ENCODE data around the gene TRMT1. TPM values are rescaled to one million over a fixed set of nuclear protein-coding genes. Genes with fewer than 3 reads are reported as not detected.

Gene TRMT1
- polyA plus RNA-seq, 3 donors: 14.5 to 94.7 (median 14.5) TPM

GRCh38 chr19:13060233-13060963, 56.1 kb downstream of the TRMT1 start:
- intact Hi-C loops (cut with micrococcal nuclease): no loop called here
- no peak overlapping the region for H3K9ac ChIP-seq (ENCODE audit: insufficient read depth, low read length, poor library complexity, severe bottlenecking)
- peak overlapping the region; percentile 94 for H3K4me2 ChIP-seq (replicated peaks; ENCODE audit: extremely low read depth, low read length, poor library complexity, severe bottlenecking)
- H4K20me1 ChIP-seq (ENCODE audit: insufficient read depth, low read length): no peaks in the 10 kb centered on the region
- WGBS (ENCODE audit: insufficient coverage): 65% methylated on average over 7 of the region's 19 CpGs
- peaks cover 13 to 16% of the 10 kb centered on the region in 2 donors for H3K4me1 ChIP-seq (ENCODE audit: control insufficient read depth in 1 of 2, insufficient read depth in 2 of 2, low read length in 2 of 2)
- H3K27me3 Mint-ChIP-seq (ENCODE audit: low read depth in 3 of 3): peaks cover 13 to 25% (median 21%) of the 10 kb centered on the region in 3 donors
- no peak overlapping the region for H3K27ac Mint-ChIP-seq
- peak overlapping the region; percentile 97 for H2AFZ ChIP-seq (ENCODE audit: insufficient read depth, low read depth, low read length, poor library complexity, severe bottlenecking)
- H3K9me3 ChIP-seq (replicated peaks in 1 of 2; ENCODE audit: control insufficient read depth in 1 of 2, insufficient read depth in 1 of 2, low read length in 2 of 2): no peaks in the 10 kb centered on the region
- H3K4me3 Mint-ChIP-seq: peak overlapping the region; percentile 76 to 92
- no peaks in the 10 kb centered on the region for H3K79me2 ChIP-seq (ENCODE audit: insufficient read depth, low read length)
- peaks cover 14% of the 10 kb centered on the region for H3K4me1 Mint-ChIP-seq
- TF ChIP-seq CTCF (IDR thresholded peaks at IDR 0.05): no peak
- H3K4me3 ChIP-seq (replicated peaks in 1 of 3; ENCODE audit: low read depth in 2 of 3, low read length in 3 of 3): peak overlapping the region; percentile 38 to 84 (median 50)
- H3K36me3 ChIP-seq (replicated peaks in 1 of 2; ENCODE audit: control insufficient read depth in 1 of 2, insufficient read depth in 2 of 2, low read length in 2 of 2): no peaks in the 10 kb centered on the region
- H3K27ac ChIP-seq (ENCODE audit: low read depth in 1 of 2, low read length in 2 of 2): no peak overlapping the region
- H3K9me3 Mint-ChIP-seq: peaks cover 0 to 4% (median 0%) of the 10 kb centered on the region in 7 donors
- DNase-seq: no peak
- H3K27me3 ChIP-seq (ENCODE audit: control insufficient read depth in 2 of 2, insufficient read depth in 2 of 2, low read length in 2 of 2): peaks cover 0 to 12% of the 10 kb centered on the region in 2 donors
- H3K36me3 Mint-ChIP-seq: no peaks in the 10 kb centered on the region

- Mint-ChIP-seq H3K36me3 (no peaks in the 10 kb centered on the region), H3K9me3 (peaks cover 0 to 4% (median 0%) of the 10 kb centered on the region in 7 donors), H3K4me1 (peaks cover 14% of the 10 kb centered on the region), H3K27me3 (ENCODE audit: low read depth in 3 of 3) (peaks cover 13 to 25% (median 25%) of the 10 kb centered on the region in 3 donors), H3K4me3 (no peak overlapping the region), H3K27ac (peak overlapping the region in 1 of 7 donors; percentile 67)
- no peak for DNase-seq
- no peaks in the 10 kb centered on the region for H4K20me1 ChIP-seq (ENCODE audit: insufficient read depth, low read length)
- H3K9me3 ChIP-seq (replicated peaks in 1 of 2; ENCODE audit: control insufficient read depth in 1 of 2, insufficient read depth in 1 of 2, low read length in 2 of 2): no peaks in the 10 kb centered on the region
- H3K4me1 ChIP-seq (ENCODE audit: control insufficient read depth in 1 of 2, insufficient read depth in 2 of 2, low read length in 2 of 2): peaks cover 13 to 16% of the 10 kb centered on the region in 2 donors
- 100% methylated on average over 2 of the region's 12 CpGs for WGBS (ENCODE audit: insufficient coverage)
- H3K36me3 ChIP-seq (replicated peaks in 1 of 2; ENCODE audit: control insufficient read depth in 1 of 2, insufficient read depth in 2 of 2, low read length in 2 of 2): no peaks in the 10 kb centered on the region
- no peak overlapping the region for H3K4me2 ChIP-seq (replicated peaks; ENCODE audit: extremely low read depth, low read length, poor library complexity, severe bottlenecking)
- no peak overlapping the region for H3K9ac ChIP-seq (ENCODE audit: insufficient read depth, low read length, poor library complexity, severe bottlenecking)
- H3K79me2 ChIP-seq (ENCODE audit: insufficient read depth, low read length): no peaks in the 10 kb centered on the region
- H3K27me3 ChIP-seq (ENCODE audit: control insufficient read depth in 2 of 2, insufficient read depth in 2 of 2, low read length in 2 of 2): peaks cover 0 to 12% of the 10 kb centered on the region in 2 donors
- no peak for TF ChIP-seq CTCF (IDR thresholded peaks at IDR 0.05)
- intact Hi-C loops (cut with micrococcal nuclease): no loop called here
- no peak overlapping the region for H3K27ac ChIP-seq (ENCODE audit: low read depth in 1 of 2, low read length in 2 of 2)
- H3K4me3 ChIP-seq (replicated peaks in 1 of 3; ENCODE audit: low read depth in 2 of 3, low read length in 3 of 3): no peak overlapping the region
- H2AFZ ChIP-seq (ENCODE audit: insufficient read depth, low read depth, low read length, poor library complexity, severe bottlenecking): no peak overlapping the region
Observed at GRCh38 chr19:13058951-13059660, 57.4 kb downstream of the TRMT1 start.

Data from CD14-positive monocyte (primary cell).